LoVo (cell line): ENCODE data around the gene SLC38A11.
A peak's percentile ranks its signal among the peaks of the same experiment; 100 is the strongest.
"Not testable (repeated sequence)": the region's sequence is repeated elsewhere in the genome, so short reads cannot be mapped to it uniquely, and the experiment has no call there.

Experiments
- DNase-seq: peaks from one replicate; pipeline ENCODE4 v3.0.0-alpha.2; 2016; ENCODE audit warnings: low spot score

SLC38A11 gene

DNA sequence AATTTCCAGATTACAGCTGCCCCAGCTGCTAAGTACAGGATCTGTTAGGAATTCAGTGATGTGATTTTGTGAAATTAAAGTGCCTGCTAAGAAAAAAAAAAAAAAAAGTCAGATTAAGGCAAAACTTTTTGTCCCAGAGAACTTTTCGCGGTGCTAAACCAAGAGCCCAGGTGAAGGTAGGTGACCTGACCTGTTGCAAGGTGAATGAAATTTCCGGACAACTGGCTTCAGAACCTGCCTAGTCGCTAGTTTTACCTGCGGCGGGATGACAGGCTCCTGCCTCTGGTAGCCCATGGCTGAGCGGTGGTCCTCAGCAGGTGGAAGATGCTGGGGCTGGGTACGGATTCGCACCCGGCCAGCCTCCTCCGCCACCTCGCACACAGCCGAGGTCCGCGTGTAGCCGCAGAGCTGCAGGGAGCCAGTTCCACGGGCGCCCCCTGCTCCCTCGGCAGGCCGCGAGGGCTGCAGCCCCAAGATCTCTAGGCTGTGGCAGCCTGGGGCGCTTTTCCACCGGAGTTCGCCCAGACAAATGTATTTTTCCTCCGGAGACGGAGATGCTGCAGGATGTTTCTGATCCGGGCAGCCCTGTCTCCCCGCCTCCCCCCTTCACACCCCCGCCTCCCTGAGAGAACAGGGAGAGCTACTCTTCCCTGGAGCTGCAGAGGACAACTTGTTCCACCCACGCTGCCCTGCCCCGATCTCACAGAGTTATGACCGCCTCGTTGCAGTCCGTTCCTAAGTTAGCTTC is at the start of gene SLC38A11:
SLC38A11 (minus strand) TSS at position 572 of the 748 bp plus-strand sequence; CDS start at position 294, 278 bp downstream.
- DNase-seq: no peak

GRCh38 chr2:165003443-165004130 is 48.3 kb upstream of the SLC38A11 start:
- no peak for DNase-seq

- no peak for DNase-seq
Measured at GRCh38 chr2:165002638-165003037, 47.3 kb upstream of the SLC38A11 start.

DNA sequence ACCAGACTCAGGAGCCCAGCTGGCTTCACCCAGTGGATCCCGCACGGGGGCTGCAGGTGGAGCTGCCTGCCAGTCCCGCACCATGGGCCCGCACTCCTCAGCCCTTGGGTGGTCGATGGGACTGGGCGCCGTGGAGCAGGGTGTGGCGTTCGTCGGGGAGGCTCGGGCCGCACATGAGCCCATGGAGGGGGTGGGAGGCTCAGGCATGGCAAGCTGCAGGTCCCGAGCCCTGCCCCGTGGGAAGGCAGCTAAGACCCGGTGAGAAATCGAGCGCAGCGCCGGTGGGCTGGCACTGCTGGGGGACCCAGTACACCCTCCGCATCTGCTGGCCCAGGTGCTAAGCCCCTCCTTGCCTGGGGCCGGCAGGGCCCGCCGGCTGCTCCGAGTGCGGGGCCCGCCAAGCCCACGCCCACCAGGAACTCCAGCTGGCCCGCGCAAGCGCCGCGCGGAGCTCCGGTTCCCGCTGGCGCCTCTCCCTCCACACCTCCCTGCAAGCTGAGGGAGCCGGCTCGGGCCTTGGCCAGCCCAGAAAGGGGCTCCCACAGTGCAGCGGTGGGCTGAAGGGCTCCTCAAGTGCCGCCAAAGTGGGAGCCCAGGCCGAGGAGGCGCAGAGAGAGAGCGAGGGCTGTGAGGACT is 39.5 kb upstream of the SLC38A11 start:
- not testable (repeated sequence) for DNase-seq

DNA sequence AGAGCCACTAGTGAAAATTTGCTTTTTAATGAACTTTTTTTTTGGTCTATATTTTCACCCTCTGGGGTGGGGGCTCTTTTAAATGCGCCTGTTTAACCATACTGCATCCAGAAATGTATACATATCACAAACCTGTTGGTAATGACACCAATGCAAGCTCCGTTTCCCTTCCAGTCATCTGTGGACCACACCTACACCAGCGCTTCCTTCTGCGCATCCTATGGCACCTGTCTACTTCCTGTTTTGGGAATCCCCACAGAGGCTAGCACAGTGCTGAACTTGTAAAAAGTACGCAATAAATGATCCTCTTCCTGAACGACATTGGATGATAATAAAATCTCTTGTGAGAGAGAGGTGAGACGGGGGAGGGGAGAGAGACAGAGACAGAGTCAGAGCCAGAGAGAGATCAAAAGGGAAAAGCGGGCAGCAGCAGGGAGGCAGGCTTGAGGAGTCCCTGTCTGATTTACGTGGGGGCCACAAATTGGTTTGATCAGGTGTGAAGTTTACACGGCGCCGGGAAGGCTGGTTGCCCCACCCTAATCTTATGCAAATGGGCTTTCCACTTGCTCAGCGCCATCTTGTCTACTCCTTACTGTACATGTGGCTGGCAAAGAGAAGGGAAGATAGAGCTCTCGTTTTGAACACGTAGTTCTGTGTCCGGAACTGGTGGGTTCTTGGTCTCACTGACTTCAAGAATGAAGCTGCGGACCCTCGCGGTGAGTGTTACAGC is 38.1 kb upstream of the SLC38A11 start:
- DNase-seq: no peak

DNA sequence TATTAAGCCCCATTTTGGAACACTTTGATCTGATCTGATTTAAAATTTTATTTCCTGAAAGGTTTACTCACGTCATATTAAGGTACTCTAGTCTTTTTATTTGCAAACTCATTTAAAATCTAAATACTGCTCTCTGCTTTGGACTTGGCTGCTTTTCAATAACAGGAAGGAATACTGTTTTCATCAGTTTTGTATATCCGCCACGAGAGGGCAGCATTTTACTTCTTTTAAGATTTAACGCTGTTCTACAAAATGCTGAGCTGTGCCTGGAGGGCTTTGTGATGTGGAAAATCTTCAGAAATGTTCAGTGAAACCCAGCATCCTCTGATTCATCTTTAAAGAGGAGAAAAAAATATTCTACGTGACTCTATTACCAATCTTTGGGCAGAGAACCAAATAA is 37.5 kb upstream of the SLC38A11 start:
- DNase-seq: peak; percentile 77

GRCh38 chr2:164992093-164992454 is 36.7 kb upstream of the SLC38A11 start:
- not testable (repeated sequence) for DNase-seq

DNA sequence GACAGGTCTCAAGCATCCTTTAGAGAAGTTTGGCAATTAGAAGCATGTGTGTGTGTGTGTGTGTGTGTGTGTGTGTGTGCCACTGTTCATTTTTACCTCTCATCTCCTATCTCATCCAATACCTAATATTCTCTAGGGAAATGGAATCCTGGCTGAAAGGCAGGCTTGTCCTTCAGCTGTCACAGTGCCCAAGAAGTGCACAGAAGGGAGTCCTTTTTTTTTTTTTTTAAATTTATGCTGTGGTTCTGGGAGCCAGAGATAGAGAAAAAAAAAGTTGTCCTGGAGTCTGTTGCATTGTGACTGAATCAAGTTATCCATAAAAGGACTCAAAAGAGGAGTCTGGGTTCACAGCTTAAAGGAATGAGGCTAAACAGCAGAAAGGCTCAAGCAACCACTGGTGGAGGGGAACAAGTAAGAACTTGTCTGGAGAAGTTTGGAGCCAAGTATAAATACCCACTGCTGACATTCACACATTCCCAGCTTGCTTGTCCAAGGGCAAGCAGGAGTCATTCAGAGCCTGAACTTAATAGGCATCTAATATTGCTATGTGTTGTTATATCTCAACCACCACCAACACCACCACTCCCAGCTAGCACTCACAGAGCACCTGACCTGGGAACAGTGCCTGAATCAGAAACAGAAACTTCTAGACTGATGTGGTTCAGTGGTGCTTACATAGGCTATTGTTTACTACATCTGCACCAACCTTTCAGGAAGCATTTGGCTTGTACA is 36.2 kb upstream of the SLC38A11 start:
- DNase-seq: not testable (repeated sequence)

GRCh38 chr2:164990953-164991352 is 35.6 kb upstream of the SLC38A11 start:
- not testable (repeated sequence) for DNase-seq

DNA sequence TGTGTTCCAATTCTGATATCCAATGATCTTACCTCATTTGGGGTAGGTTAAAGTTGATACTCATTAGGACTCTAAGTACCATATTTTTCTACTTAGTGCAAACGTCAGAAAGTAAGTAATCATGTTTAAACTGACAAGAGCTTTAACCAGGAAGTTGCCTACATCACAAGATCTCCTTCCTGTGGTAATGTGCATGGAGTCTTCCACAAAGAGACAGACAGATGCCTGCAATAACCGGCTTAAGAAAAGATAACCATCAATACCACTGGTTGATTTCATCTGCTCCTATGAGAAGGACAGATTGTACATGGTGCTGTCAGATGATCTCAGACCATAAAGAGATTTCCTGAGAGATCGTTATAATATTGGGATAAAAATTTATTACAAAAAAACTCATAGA is 33.5 kb upstream of the SLC38A11 start:
- not testable (repeated sequence) for DNase-seq

- not testable (repeated sequence) for DNase-seq
Measured at GRCh38 chr2:164986027-164986426, 30.7 kb upstream of the SLC38A11 start.

DNA sequence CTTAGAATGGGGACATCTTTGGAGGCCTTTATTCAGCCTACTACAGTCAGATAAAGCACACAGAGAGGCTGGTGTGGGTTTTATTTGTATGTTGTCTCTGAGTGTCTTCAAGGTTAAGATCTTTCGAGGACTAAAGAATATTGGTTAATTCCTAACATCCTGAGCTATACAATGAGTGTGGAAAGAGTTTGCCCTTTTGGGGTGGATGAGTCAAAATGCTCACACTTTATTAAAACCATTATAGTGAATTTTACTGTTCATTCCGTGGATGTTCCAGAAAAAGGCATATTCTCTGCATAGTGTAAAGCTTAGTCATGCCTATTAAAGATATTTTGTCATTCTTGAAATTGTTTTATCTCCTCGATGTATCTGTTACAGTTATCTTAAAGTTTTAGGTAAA is 29.1 kb upstream of the SLC38A11 start:
- no peak for DNase-seq

DNA sequence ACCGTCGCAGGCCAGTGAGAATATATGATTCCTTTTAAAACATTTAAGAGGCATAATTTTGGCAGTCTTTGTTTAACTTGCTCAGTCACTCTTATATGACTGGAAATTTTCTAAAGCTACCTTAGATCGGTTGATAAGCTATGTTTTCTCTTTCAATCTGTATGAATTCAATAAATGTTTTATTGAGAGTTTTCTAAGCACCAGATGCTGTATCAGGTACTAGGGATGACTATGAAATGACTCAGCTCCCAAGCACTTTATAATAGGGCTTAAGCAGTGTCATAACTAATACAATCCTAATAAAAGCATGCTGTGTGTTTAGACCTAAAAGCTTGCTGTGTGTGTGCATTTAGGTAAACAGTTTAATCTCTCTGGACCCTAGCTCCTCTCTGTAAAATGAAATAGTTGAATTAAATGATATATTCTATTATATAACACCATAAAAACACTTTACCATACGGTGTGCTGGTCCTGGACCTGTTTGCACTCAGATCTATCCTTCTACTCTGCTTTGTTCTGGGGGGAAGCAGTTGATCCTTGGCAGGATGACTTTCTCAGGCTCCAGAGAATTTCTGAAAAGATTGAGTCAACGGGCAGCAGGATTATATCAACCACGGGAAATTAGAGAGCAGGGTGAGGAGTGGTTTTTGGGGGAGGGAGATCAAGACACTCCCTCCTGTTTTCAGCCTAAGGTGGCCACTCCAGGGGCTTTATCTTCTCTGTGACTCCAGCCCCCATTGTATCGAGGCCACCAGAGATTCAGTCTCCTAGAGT is 26.1 kb upstream of the SLC38A11 start:
- peak; percentile 37 for DNase-seq

- not testable (repeated sequence) for DNase-seq
Measured at GRCh38 chr2:164980688-164981087, 25.4 kb upstream of the SLC38A11 start.

- no peak for DNase-seq
Measured at GRCh38 chr2:164979113-164979512, 23.8 kb upstream of the SLC38A11 start.

GRCh38 chr2:164976875-164977470 is 21.6 kb upstream of the SLC38A11 start:
- DNase-seq: not testable (repeated sequence)

GRCh38 chr2:164976301-164976700 is 21.0 kb upstream of the SLC38A11 start:
- DNase-seq: no peak

DNA sequence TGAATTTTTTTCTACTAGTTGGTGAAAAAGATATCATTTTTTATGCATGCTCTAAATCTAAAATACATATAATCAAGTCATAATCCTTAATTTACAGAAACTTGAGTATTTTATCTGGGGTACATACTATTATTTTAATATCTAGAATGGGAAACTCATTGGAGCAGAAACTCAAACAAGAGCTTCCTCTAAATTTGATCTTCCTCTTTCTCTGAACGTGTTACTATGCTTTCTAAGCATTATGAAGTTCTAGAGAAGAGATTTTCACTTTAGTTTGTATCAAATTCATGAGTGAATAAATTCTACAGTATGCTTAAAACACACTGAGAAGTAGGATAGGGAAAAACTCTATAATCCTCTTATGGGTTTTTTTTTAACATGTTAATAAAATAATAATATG is 20.6 kb upstream of the SLC38A11 start:
- DNase-seq: no peak

GRCh38 chr2:164974221-164974620 is 18.9 kb upstream of the SLC38A11 start:
- DNase-seq: no peak

GRCh38 chr2:164972216-164972615 is 16.9 kb upstream of the SLC38A11 start:
- DNase-seq: no peak
